ENCODE data around the gene NFYC. TPM values are rescaled to one million over a fixed set of nuclear protein-coding genes. Genes with fewer than 3 reads are reported as not detected.

NFYC gene
- total RNA-seq, 1 donor from 2014 or later = 75.9 TPM

GRCh38 chr1:40740997-40741736, 49.7 kb downstream of the NFYC start:
- intact Hi-C loops (cut with DNase I) = no loop called here
- Histone ChIP-seq H3K4me1 (peaks cover 5 to 6% of the 10 kb centered on the region in 2 donors), H3K27me3 (no peaks in the 10 kb centered on the region), H3K27ac (peak overlapping the region in 1 of 2 donors; percentile 36), H3K36me3 (peaks cover 15 to 18% of the 10 kb centered on the region in 2 donors), H3K9me3 (no peaks in the 10 kb centered on the region), H3K4me3 (no peak overlapping the region)
- TF ChIP-seq CTCF (IDR thresholded peaks at IDR 0.05) = no peak
- DNase-seq (ENCODE audit: low spot score in 2 of 2) = no peak

- H3K27me3 ChIP-seq = no peaks in the 10 kb centered on the region
- no peak for DNase-seq (ENCODE audit: low spot score in 2 of 2)
- no peak overlapping the region for H3K4me3 ChIP-seq
- intact Hi-C loops (cut with DNase I) = no loop called here
- peak overlapping the region in 1 of 2 donors; percentile 26 for H3K27ac ChIP-seq
- peaks cover 15 to 18% of the 10 kb centered on the region in 2 donors for H3K36me3 ChIP-seq
- H3K9me3 ChIP-seq = no peaks in the 10 kb centered on the region
- TF ChIP-seq CTCF (IDR thresholded peaks at IDR 0.05) = no peak
- H3K4me1 ChIP-seq = peaks cover 3 to 5% of the 10 kb centered on the region in 2 donors
Observed at GRCh38 chr1:40742363-40743061, 51.0 kb downstream of the NFYC start.

GRCh38 chr1:40743452-40743851, 51.9 kb downstream of the NFYC start:
- TF ChIP-seq CTCF (IDR thresholded peaks at IDR 0.05) = no peak
- peaks cover 3 to 5% of the 10 kb centered on the region in 2 donors for H3K4me1 ChIP-seq
- H3K36me3 ChIP-seq = peaks cover 25 to 27% of the 10 kb centered on the region in 2 donors
- DNase-seq (ENCODE audit: low spot score in 2 of 2) = no peak
- no peaks in the 10 kb centered on the region for H3K27me3 ChIP-seq
- H3K9me3 ChIP-seq = no peaks in the 10 kb centered on the region
- H3K27ac ChIP-seq = no peak overlapping the region
- intact Hi-C loops (cut with DNase I) = no loop called here
- no peak overlapping the region for H3K4me3 ChIP-seq

GRCh38 chr1:40743860-40744259, 52.4 kb downstream of the NFYC start:
- no peak for TF ChIP-seq CTCF (IDR thresholded peaks at IDR 0.05)
- DNase-seq (ENCODE audit: low spot score in 2 of 2) = no peak
- intact Hi-C loops (cut with DNase I) = no loop called here
- Histone ChIP-seq H3K36me3 (peaks cover 28 to 29% of the 10 kb centered on the region in 2 donors), H3K9me3 (no peaks in the 10 kb centered on the region), H3K4me3 (no peak overlapping the region), H3K27me3 (no peaks in the 10 kb centered on the region), H3K4me1 (peaks cover 3 to 5% of the 10 kb centered on the region in 2 donors), H3K27ac (no peak overlapping the region)

GRCh38 chr1:40745176-40745575, 53.7 kb downstream of the NFYC start:
- peaks cover 31 to 32% of the 10 kb centered on the region in 2 donors for H3K36me3 ChIP-seq
- intact Hi-C loops (cut with DNase I) = no loop called here
- no peaks in the 10 kb centered on the region for H3K9me3 ChIP-seq
- no peak for DNase-seq (ENCODE audit: low spot score in 2 of 2)
- H3K4me1 ChIP-seq = peaks cover 0 to 5% of the 10 kb centered on the region in 2 donors
- H3K4me3 ChIP-seq = no peak overlapping the region
- no peak overlapping the region for H3K27ac ChIP-seq
- no peak for TF ChIP-seq CTCF (IDR thresholded peaks at IDR 0.05)
- H3K27me3 ChIP-seq = no peaks in the 10 kb centered on the region
